Adrenal gland (tissue), 12 donors: ENCODE data around the gene SLITRK4. TPM values are rescaled to one million over a fixed set of nuclear protein-coding genes. Genes with fewer than 3 reads are reported as not detected.

Experiments used
- DNase-seq, 7 donors: peaks; one replicate each; pipeline ENCODE4 v3.0.0-alpha.2; 2019 to 2020
- H3K27ac ChIP-seq, 5 donors: fragments of 200-600 bp; sonication (generic) in 4 of 5; 1 replicate in 3 of 5; 2 replicates in 2 of 5; pipeline versions ENCODE4 v1.5.1 to v1.8.0; 2016 to 2020; ENCODE audit warnings: mild to moderate bottlenecking in 1 of 5
- H3K27me3 ChIP-seq: fragments of 200-600 bp; 2 replicates; pipeline ENCODE4 v1.8.0; 2021
- H3K36me3 ChIP-seq, 2 donors: fragments of 200-600 bp; replicated peaks in 1 of 2; 1 replicate in 1 of 2; 2 replicates in 1 of 2; pipeline versions ENCODE4 v1.5.1 to v1.8.0; 2018 to 2022
- H3K4me1 ChIP-seq, 2 donors: fragments of 200-600 bp; replicated peaks in 1 of 2; 1 replicate in 1 of 2; 2 replicates in 1 of 2; pipeline versions ENCODE4 v1.5.1 to v1.8.0; 2018 to 2021
- H3K4me3 ChIP-seq, 4 donors: fragments of 200-600 bp; sonication (generic) in 3 of 4; one replicate each; pipeline ENCODE4 v1.5.1; 2016 to 2018
- H3K9me3 ChIP-seq, 3 donors: fragments of 200-600 bp; sonication (generic) in 1 of 3; replicated peaks in 1 of 3; 1 replicate in 2 of 3; 2 replicates in 1 of 3; pipeline versions ENCODE4 v1.5.1 to v1.8.0; 2016 to 2021
- CTCF ChIP-seq, 6 experiments: fragments of 450-650 bp in 4 of 6; fragments of 200-600 bp in 2 of 6; sonication (generic) in 1 of 6; IDR thresholded peaks; 1 replicate in 5 of 6; 2 replicates in 1 of 6; pipeline versions ENCODE4 v1.5.1 to v1.8.0; 2016 to 2021; ENCODE audit warnings: antibody characterized with exemption in 6 of 6, mild to moderate bottlenecking in 2 of 6, moderate library complexity in 1 of 6
- POLR2A ChIP-seq, 2 donors: fragments of 450-650 bp; IDR thresholded peaks; one replicate each; pipeline ENCODE4 v1.6.1; 2017; ENCODE audit warnings: antibody characterized with exemption in 2 of 2, mild to moderate bottlenecking in 2 of 2, moderate library complexity in 1 of 2
- WGBS, 4 donors: extraction: QIAGEN DNeasy Blood & Tissue Kit in 2 of 4; methylation state at CpG; one replicate each; pipeline versions ENCODE4 v1.1.5 to v1.1.7; 2013 to 2017; 5-methylcytosine and 5-hydroxymethylcytosine counted together
- intact Hi-C, 2 donors: fragments of 100-400 bp; cut with DNase I; formaldehyde crosslinking; loops; one replicate each; pipeline versions ENCODE4 v1.14.1 to v1.15.0; 2022 to 2023
- polyA plus RNA-seq, 3 donors: library from polyadenylated mRNA; stranded (reverse); fragments of 200-250 nt in 2 of 3; fragments of 350-450 nt in 1 of 3; fragmentation: Illumina TruSeq in 1 of 3; extraction: RNeasy Lipid Tissue Mini Kit (QIAGEN cat#74804) in 1 of 3; gene quantifications; one replicate each; pipeline ENCODE4 v1.2.3, GENCODE V29; 2013 to 2014
- total RNA-seq, 9 donors: library from RNA; depleted of rRNA in 4 of 9; stranded (reverse); fragments of >200 nt in 4 of 9; fragments of 120-200 nt in 1 of 9; fragmentation: NEBNext Ultra II Directional in 1 of 9; extraction: Animal tissue kit (Norgen Biotek cat#: 25700) in 1 of 9; gene quantifications; one replicate each; pipeline versions ENCODE4 v1.1.0 to v1.2.4, GENCODE V29; 2013 to 2023
- donor health status: healthy with polysubstance abuse.
- donor health status: Bipolar disorder and iron deficiency.
- donor health status: DM: yes; HTN: yes; CAD: no.
- donor health status: DM: no; HTN: no; CAD: no.
- donor health status: DM: no; HTN: no; CAD: no.
- donor health status: DM: yes; HTN: yes; CAD: no.

SLITRK4 gene
- total and polyA plus RNA-seq, 12 donors = 5.8 to 80.2 (median 31.1) TPM

DNA sequence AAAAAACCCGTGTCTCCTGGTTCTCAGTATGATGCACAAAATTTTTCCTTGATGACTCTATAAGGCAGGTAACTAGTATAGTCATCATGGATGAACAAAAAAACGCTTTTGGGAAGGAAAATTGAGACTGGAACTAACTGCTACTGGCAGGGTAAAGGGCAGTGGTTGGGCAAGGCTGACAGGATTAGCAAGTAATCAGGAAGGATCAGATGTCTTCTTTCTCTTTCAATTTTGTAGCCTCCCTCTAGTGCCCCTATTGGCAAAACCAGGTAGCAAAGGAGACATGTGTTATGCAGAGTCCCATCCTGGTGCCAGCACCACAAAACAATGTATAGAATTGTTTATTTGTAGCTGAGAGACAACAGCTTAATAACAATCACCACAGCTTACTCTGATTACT is 12.8 kb upstream of the SLITRK4 start:
- Histone ChIP-seq H3K27ac (no peak overlapping the region), H3K27me3 (no peaks in the 10 kb centered on the region), H3K9me3 (no peaks in the 10 kb centered on the region), H3K36me3 (no peaks in the 10 kb centered on the region), H3K4me1 (no peaks in the 10 kb centered on the region), H3K4me3 (no peak overlapping the region)
- intact Hi-C loops = no loop called here
- peak in 6 of 7 donors; percentile 15 to 48 (median 24) for DNase-seq
- WGBS, 4 donors = 23 to 35% (median 29%) methylated on average over 2 of the region's 2 CpGs
- TF ChIP-seq CTCF (IDR thresholded peaks at IDR 0.05) (peak; percentile 11 to 45 (median 38)), POLR2A (IDR thresholded peaks at IDR 0.05) (no peak)

DNA sequence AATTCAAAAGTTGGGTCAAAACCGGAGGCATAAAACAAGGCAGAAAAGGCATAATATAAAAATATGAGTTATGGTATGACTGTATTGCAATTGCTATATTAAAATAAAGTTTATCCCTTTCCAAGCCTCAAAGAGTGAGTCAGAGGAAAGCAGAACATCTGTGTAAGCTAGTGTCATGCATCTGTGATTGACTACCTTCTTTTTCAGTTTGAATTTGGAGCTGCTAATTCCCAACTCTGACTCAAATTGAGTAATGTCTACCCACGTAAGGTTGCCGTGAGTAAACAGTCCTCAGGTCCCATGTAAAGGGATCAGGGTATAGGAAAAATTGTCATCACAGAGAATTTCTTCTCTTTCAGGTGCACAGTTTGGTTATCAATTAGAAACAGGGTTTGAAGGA is 6.5 kb upstream of the SLITRK4 start:
- no peak for DNase-seq
- WGBS, 4 donors = 47 to 69% (median 58%) methylated on average over 3 of the region's 3 CpGs
- no peak for TF ChIP-seq POLR2A (IDR thresholded peaks at IDR 0.05)
- no peak for TF ChIP-seq CTCF (IDR thresholded peaks at IDR 0.05)
- Histone ChIP-seq H3K4me1 (no peaks in the 10 kb centered on the region), H3K27me3 (no peaks in the 10 kb centered on the region), H3K27ac (no peak overlapping the region), H3K9me3 (no peaks in the 10 kb centered on the region), H3K4me3 (no peak overlapping the region), H3K36me3 (no peaks in the 10 kb centered on the region)
- intact Hi-C loops = no loop called here

DNA sequence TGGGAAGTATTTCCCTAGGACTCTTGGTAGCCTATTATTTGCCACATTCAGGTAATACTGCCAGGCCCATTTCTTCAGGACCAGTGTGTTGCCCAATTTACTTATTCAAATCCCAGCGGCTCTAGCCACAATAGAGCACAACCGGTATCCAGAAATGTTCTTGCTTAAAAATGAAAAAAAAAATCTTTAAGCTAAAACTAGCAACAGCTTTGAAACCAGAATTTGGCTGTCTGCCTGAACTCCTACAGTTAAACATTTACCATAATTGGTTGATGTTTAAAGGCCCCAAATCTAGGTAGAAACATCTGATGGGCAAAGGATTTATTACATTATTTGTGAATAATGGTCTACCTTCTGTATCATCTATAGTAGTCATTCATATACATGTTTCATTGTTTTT is 930 bp upstream of the SLITRK4 start:
- DNase-seq = no peak
- TF ChIP-seq POLR2A (IDR thresholded peaks at IDR 0.05) (no peak), CTCF (IDR thresholded peaks at IDR 0.05) (no peak)

GRCh38 chrX:143634663-143635455 is 1.0 kb downstream of the SLITRK4 start:
- H3K27ac ChIP-seq = peak overlapping the region in 3 of 5 donors; percentile 19 to 73 (median 45)
- no peaks in the 10 kb centered on the region for H3K9me3 ChIP-seq
- no peaks in the 10 kb centered on the region for H3K36me3 ChIP-seq
- no peak for TF ChIP-seq CTCF (IDR thresholded peaks at IDR 0.05)
- TF ChIP-seq POLR2A (IDR thresholded peaks at IDR 0.05) = no peak
- 0 to 36% (median 19%) methylated on average over 3 to 63 of the region's 67 CpGs for WGBS, 4 donors
- H3K4me3 ChIP-seq = peak overlapping the region in 3 of 4 donors; percentile 10 to 60 (median 18)
- intact Hi-C loops = no loop called here
- H3K4me1 ChIP-seq = peaks cover 0 to 7% of the 10 kb centered on the region in 2 donors
- H3K27me3 ChIP-seq = peaks cover 8% of the 10 kb centered on the region
- DNase-seq = peak in 5 of 7 donors; percentile 20 to 32 (median 28)

More for the DNA sequence above, 930 bp upstream of the SLITRK4 start:
- no peaks in the 10 kb centered on the region for H3K36me3 ChIP-seq
- peaks cover 8% of the 10 kb centered on the region for H3K27me3 ChIP-seq
- no peaks in the 10 kb centered on the region for H3K9me3 ChIP-seq
- 48 to 78% (median 64%) methylated on average over 2 of the region's 2 CpGs for WGBS, 4 donors
- H3K4me1 ChIP-seq = peaks cover 0 to 5% of the 10 kb centered on the region in 2 donors
- intact Hi-C loops = no loop called here
- no peak overlapping the region for H3K4me3 ChIP-seq
- H3K27ac ChIP-seq = no peak overlapping the region
